SKM-1 (cell line): ENCODE measurements around the gene AFF3.
A peak's percentile ranks its signal among the peaks of the same experiment; 100 is the strongest.
"Not testable (repeated sequence)": the region's sequence is repeated elsewhere in the genome, so short reads cannot be mapped to it uniquely, and the experiment has no call there.

Experiments
- DNase-seq: peaks from one replicate; lab custom pipeline; 2025; ENCODE audit not compliant: unreplicated experiment; lab: John Stamatoyannopoulos, UW

AFF3 gene

GRCh38 chr2:99773642-99774041 lies 368.7 kb downstream of the AFF3 start:
- not testable (repeated sequence) for DNase-seq

GRCh38 chr2:99772591-99773331 lies 369.6 kb downstream of the AFF3 start:
- no peak for DNase-seq

- peak; percentile 92 for DNase-seq
These were observed 370.6 kb downstream of the AFF3 start for GRCh38 chr2:99771681-99772333.

- DNase-seq, result no peak
These were observed 371.5 kb downstream of the AFF3 start for GRCh38 chr2:99770876-99771275.

- no peak for DNase-seq
These were observed 376.6 kb downstream of the AFF3 start for GRCh38 chr2:99765731-99766318.

GRCh38 chr2:99763764-99764163 lies 378.6 kb downstream of the AFF3 start:
- no peak for DNase-seq

GRCh38 chr2:99762714-99763113 lies 379.7 kb downstream of the AFF3 start:
- DNase-seq, result no peak

- DNase-seq, result no peak
These were observed 384.7 kb downstream of the AFF3 start for GRCh38 chr2:99757611-99758114.

- DNase-seq, result peak; percentile 81
These were observed 386.3 kb downstream of the AFF3 start for GRCh38 chr2:99756059-99756458.

- DNase-seq, result no peak
These were observed 388.2 kb downstream of the AFF3 start for GRCh38 chr2:99754210-99754609.

- no peak for DNase-seq
These were observed 388.9 kb downstream of the AFF3 start for GRCh38 chr2:99753505-99753904.

- DNase-seq, result no peak
These were observed 394.0 kb downstream of the AFF3 start for GRCh38 chr2:99748344-99748743.

- no peak for DNase-seq
These were observed 394.5 kb downstream of the AFF3 start for GRCh38 chr2:99747842-99748241.

GRCh38 chr2:99743146-99743545 lies 399.2 kb downstream of the AFF3 start:
- no peak for DNase-seq

GRCh38 chr2:99737537-99737936 lies 404.9 kb downstream of the AFF3 start:
- no peak for DNase-seq

- no peak for DNase-seq
These were observed 406.6 kb downstream of the AFF3 start for GRCh38 chr2:99735753-99736152.

GRCh38 chr2:99735314-99735713 lies 407.1 kb downstream of the AFF3 start:
- not testable (repeated sequence) for DNase-seq

GRCh38 chr2:99734236-99734635 lies 408.2 kb downstream of the AFF3 start:
- DNase-seq, result no peak

GRCh38 chr2:99729104-99730025 lies 413.0 kb downstream of the AFF3 start:
- no peak for DNase-seq

GRCh38 chr2:99728166-99728565 lies 414.2 kb downstream of the AFF3 start:
- DNase-seq, result no peak

- no peak for DNase-seq
These were observed 415.2 kb downstream of the AFF3 start for GRCh38 chr2:99727199-99727598.
